ENCODE measurements around the gene IGLON5. TPM values are rescaled to one million over a fixed set of nuclear protein-coding genes. Genes with fewer than 3 reads are reported as not detected.

IGLON5 gene
- polyA plus RNA-seq, 1 donor (not counting 4 experiments of a cell fraction or from before 2014, with no cell fraction given) = not detected

- H3K27ac ChIP-seq (ENCODE audit: control insufficient read depth, insufficient read depth, low read length) = no peak within 1 kb of the TSS
- no peak within 1 kb of the TSS for H3K4me3 ChIP-seq (ENCODE audit: control insufficient read depth in 2 of 3, extremely low read depth in 1 of 3, insufficient read depth in 2 of 3, low read depth in 1 of 3, low read length in 3 of 3)
Measured at GRCh38 chr19:51341976-51342580, 30.6 kb downstream of the IGLON5 start, which contains the start of gene VSIG10L. TSS of gene VSIG10L (minus strand) at chr19:51342139. CDS start at chr19:51342124, 15 bp downstream.

GRCh38 chr19:51342631-51343569, 31.5 kb downstream of the IGLON5 start:
- Histone ChIP-seq H4K20me1 (ENCODE audit: control insufficient read depth, extremely low read depth, insufficient read depth, low read length) (no peaks in the 10 kb centered on the region), H3K27ac (ENCODE audit: control insufficient read depth, insufficient read depth, low read length) (no peak overlapping the region), H3K36me3 (ENCODE audit: control insufficient read depth in 2 of 2, extremely low read depth in 1 of 2, insufficient read depth in 2 of 2, low read length in 2 of 2) (peaks cover 4 to 13% of the 10 kb centered on the region in 2 experiments), H3K9me3 (ENCODE audit: control insufficient read depth, low read depth, low read length) (no peaks in the 10 kb centered on the region), H3K9me1 (ENCODE audit: control insufficient read depth, extremely low read depth, insufficient read depth, low read length) (no peaks in the 10 kb centered on the region), H3K4me3 (ENCODE audit: control insufficient read depth in 2 of 3, extremely low read depth in 1 of 3, insufficient read depth in 2 of 3, low read depth in 1 of 3, low read length in 3 of 3) (no peak overlapping the region), H3K4me2 (ENCODE audit: control insufficient read depth, extremely low read depth, insufficient read depth, low read depth, low read length) (no peak overlapping the region), H3K9ac (ENCODE audit: control insufficient read depth, extremely low read depth, insufficient read depth, low read length) (no peak overlapping the region), H2AFZ (ENCODE audit: control insufficient read depth, low read length) (no peak overlapping the region), H3K79me2 (ENCODE audit: control insufficient read depth, insufficient read depth, low read length) (no peaks in the 10 kb centered on the region), H3K27me3 (ENCODE audit: control insufficient read depth, extremely low read depth, insufficient read depth, low read length) (no peaks in the 10 kb centered on the region), H3K4me1 (ENCODE audit: control insufficient read depth, extremely low read depth, insufficient read depth, low read length) (peaks cover 8% of the 10 kb centered on the region)
- FAIRE-seq (no peak), DNase-seq (ENCODE audit: low read depth, low spot score) (no peak)
- TF ChIP-seq CTCF (optimal IDR thresholded peaks at IDR 0.05 in 1 of 3, IDR thresholded peaks at IDR 0.05 in 1 of 3, conservative IDR thresholded peaks at IDR 0.05 in 1 of 3; ENCODE audit: extremely low read depth in 1 of 3, insufficient read depth in 2 of 3, low read length in 3 of 3) = no peak
- TF ChIP-seq EZH2 (IDR thresholded peaks at IDR 0.05; ENCODE audit: low read length) = no peak
- dilution Hi-C loops (cut with MboI; ENCODE audit: extremely low pct_ligation_motif_present, low sequenced_read_pairs) = no loop called here

More at GRCh38 chr19:51341976-51342580, 30.6 kb downstream of the IGLON5 start, which contains the start of gene VSIG10L:
- H3K9me3 ChIP-seq (ENCODE audit: control insufficient read depth, low read depth, low read length) = no peaks in the 10 kb centered on the region
- H3K9ac ChIP-seq (ENCODE audit: control insufficient read depth, extremely low read depth, insufficient read depth, low read length) = no peak within 1 kb of the TSS
- FAIRE-seq (no peak), DNase-seq (ENCODE audit: low read depth, low spot score) (no peak)
- H3K4me2 ChIP-seq (ENCODE audit: control insufficient read depth, extremely low read depth, insufficient read depth, low read depth, low read length) = no peak within 1 kb of the TSS
- no peak for TF ChIP-seq EZH2 (IDR thresholded peaks at IDR 0.05; ENCODE audit: low read length)
- TF ChIP-seq CTCF (optimal IDR thresholded peaks at IDR 0.05 in 1 of 3, IDR thresholded peaks at IDR 0.05 in 1 of 3, conservative IDR thresholded peaks at IDR 0.05 in 1 of 3; ENCODE audit: extremely low read depth in 1 of 3, insufficient read depth in 2 of 3, low read length in 3 of 3) = no peak
- no peak within 1 kb of the TSS for H2AFZ ChIP-seq (ENCODE audit: control insufficient read depth, low read length)
- peaks cover 4 to 13% of the 10 kb centered on the region in 2 experiments for H3K36me3 ChIP-seq (ENCODE audit: control insufficient read depth in 2 of 2, extremely low read depth in 1 of 2, insufficient read depth in 2 of 2, low read length in 2 of 2)
- H3K27me3 ChIP-seq (ENCODE audit: control insufficient read depth, extremely low read depth, insufficient read depth, low read length) = no peaks in the 10 kb centered on the region
- H4K20me1 ChIP-seq (ENCODE audit: control insufficient read depth, extremely low read depth, insufficient read depth, low read length) = no peaks in the 10 kb centered on the region
- H3K9me1 ChIP-seq (ENCODE audit: control insufficient read depth, extremely low read depth, insufficient read depth, low read length) = no peaks in the 10 kb centered on the region
- dilution Hi-C loops (cut with MboI; ENCODE audit: extremely low pct_ligation_motif_present, low sequenced_read_pairs) = no loop called here
- H3K4me1 ChIP-seq (ENCODE audit: control insufficient read depth, extremely low read depth, insufficient read depth, low read length) = peaks cover 8% of the 10 kb centered on the region
- no peaks in the 10 kb centered on the region for H3K79me2 ChIP-seq (ENCODE audit: control insufficient read depth, insufficient read depth, low read length)
